Activated T-cell treated with anti-CD3 and anti-CD28 coated beads, Interleukin-2, amount 50 U/mL, for 72 hours (primary cell): ENCODE measurements around the gene PKN3. TPM values are rescaled to one million over a fixed set of nuclear protein-coding genes. Genes with fewer than 3 reads are reported as not detected.
A peak's percentile ranks its signal among the peaks of the same experiment; 100 is the strongest.

Experiments
- ATAC-seq, 2 donors: fragments of 150-1000 bp; cut with Tn5 transposase; replicated peaks in 1 of 2; 2 replicates each; pipeline ENCODE4 v1.10.0; 2021; ENCODE audit warnings: moderate library complexity in 2 of 2, mild to moderate bottlenecking in 1 of 2
- DNase-seq, 2 donors: peaks; one replicate each; pipeline ENCODE4 v3.0.0; 2021 to 2022; ENCODE audit warnings: mixed read lengths in 1 of 2
- H3K27ac Mint-ChIP-seq: one replicate; pipeline ENCODE4 v1.8.0; 2022; ENCODE audit warnings: mild to moderate bottlenecking, moderate library complexity, mixed read lengths
- H3K27me3 Mint-ChIP-seq: one replicate; pipeline ENCODE4 v1.8.0; 2022; ENCODE audit warnings: low read depth, mixed read lengths
- H3K36me3 Mint-ChIP-seq, 2 donors: one replicate each; pipeline ENCODE4 v1.8.0; 2022; ENCODE audit warnings: mixed read lengths in 2 of 2, mild to moderate bottlenecking in 1 of 2; ENCODE audit not compliant: insufficient read depth in 2 of 2
- H3K4me1 Mint-ChIP-seq: one replicate; pipeline ENCODE4 v1.8.0; 2022; ENCODE audit warnings: low read depth, mixed read lengths
- H3K4me3 Mint-ChIP-seq, 2 donors: one replicate each; pipeline ENCODE4 v1.8.0; 2022; ENCODE audit warnings: mild to moderate bottlenecking in 2 of 2, mixed read lengths in 2 of 2, moderate library complexity in 2 of 2
- H3K9me3 Mint-ChIP-seq, 2 donors: one replicate each; pipeline ENCODE4 v1.8.0; 2022; ENCODE audit warnings: mixed read lengths in 2 of 2
- total RNA-seq, 2 donors: library from RNA; stranded (reverse); gene quantifications; one replicate each; pipeline ENCODE4 v1.2.3, GENCODE V29; 2022

Gene PKN3
- total RNA-seq, 2 donors from 2014 or later, result 11.6 to 22.9 TPM

GRCh38 chr9:128714586-128715435 lies 12.5 kb downstream of the PKN3 start:
- Mint-ChIP-seq H3K36me3 (no peaks in the 10 kb centered on the region), H3K27ac (no peak overlapping the region), H3K4me3 (no peak overlapping the region), H3K27me3 (no peaks in the 10 kb centered on the region), H3K4me1 (no peaks in the 10 kb centered on the region), H3K9me3 (no peaks in the 10 kb centered on the region)
- DNase-seq (no peak), ATAC-seq (no peak)

DNA sequence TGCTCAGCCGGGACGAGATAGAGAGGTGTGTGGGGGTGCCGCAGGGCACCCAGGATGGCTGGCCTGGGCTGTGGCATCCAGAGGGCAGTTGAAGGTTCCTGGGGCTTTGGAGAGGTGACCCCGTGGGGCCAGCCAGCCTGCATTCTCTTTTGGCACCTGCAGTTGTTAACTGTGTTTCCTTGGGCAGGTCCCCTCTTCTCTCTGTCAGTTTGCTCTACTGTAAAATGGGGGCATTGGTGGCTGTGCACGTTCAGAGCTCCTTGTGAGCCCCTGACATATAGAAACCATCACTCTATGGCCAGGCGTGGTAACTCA lies 13.1 kb downstream of the PKN3 start:
- Mint-ChIP-seq H3K4me3 (no peak overlapping the region), H3K27ac (no peak overlapping the region), H3K9me3 (no peaks in the 10 kb centered on the region), H3K4me1 (no peaks in the 10 kb centered on the region), H3K27me3 (no peaks in the 10 kb centered on the region), H3K36me3 (no peaks in the 10 kb centered on the region)
- ATAC-seq (no peak), DNase-seq (no peak)

DNA sequence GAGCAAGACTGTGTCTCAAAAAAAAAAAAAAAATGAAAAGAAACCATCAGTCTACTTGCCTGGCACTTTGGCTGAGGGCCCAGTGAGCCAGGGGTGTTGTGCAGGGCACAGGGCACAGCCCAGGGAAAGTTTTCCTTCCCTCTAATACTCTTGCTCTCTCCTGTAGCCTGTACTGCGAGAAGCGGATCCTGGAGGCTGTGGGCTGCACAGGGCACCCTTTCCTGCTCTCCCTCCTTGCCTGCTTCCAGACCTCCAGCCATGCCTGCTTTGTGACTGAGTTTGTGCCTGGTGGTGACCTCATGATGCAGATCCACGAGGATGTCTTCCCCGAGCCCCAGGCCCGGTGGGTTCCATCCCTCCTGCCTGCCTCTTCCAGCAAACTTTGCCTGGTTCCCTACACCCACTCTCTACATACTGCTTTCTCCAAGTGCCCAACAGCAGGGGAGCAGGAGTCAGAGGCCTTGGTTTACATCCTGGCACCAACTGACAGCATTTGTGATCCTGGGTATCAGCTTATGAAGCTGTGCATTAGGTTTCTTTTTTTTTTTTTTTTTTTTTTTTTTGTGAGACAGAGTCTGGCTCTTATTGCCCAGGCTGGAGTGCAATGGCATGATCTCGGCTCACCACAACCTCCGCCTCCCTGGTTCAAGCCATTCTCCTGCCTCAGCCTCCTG lies 14.4 kb downstream of the PKN3 start:
- H3K27ac Mint-ChIP-seq, result no peak overlapping the region
- H3K9me3 Mint-ChIP-seq, result no peaks in the 10 kb centered on the region
- no peak for DNase-seq
- H3K4me3 Mint-ChIP-seq, result no peak overlapping the region
- H3K4me1 Mint-ChIP-seq, result no peaks in the 10 kb centered on the region
- no peaks in the 10 kb centered on the region for H3K27me3 Mint-ChIP-seq
- no peaks in the 10 kb centered on the region for H3K36me3 Mint-ChIP-seq
- ATAC-seq, result no peak

GRCh38 chr9:128718047-128718446 lies 15.7 kb downstream of the PKN3 start:
- Mint-ChIP-seq H3K9me3 (no peaks in the 10 kb centered on the region), H3K4me1 (peaks cover 12% of the 10 kb centered on the region), H3K27ac (no peak overlapping the region), H3K36me3 (no peaks in the 10 kb centered on the region), H3K27me3 (no peaks in the 10 kb centered on the region), H3K4me3 (no peak overlapping the region)
- ATAC-seq (no peak), DNase-seq (no peak)

DNA sequence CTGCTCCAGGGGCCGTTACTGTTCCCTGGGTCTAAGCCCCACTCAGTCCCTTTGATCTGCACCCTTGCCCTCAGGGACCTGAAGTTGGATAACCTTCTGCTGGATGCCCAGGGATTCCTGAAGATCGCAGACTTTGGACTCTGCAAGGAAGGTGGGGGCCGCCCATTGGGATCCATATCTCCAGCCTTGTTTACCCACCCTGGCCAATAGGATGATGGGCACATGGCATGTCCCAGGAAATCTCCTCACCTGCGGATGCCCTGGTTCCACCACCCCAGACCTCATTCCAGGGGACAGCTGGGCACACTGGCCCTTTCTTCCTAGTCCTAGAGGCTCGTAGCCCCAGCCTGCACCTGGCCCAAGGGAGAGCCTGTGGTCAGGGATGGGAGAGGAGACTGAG lies 16.2 kb downstream of the PKN3 start:
- DNase-seq (no peak), ATAC-seq (no peak)
- H3K4me1 Mint-ChIP-seq, result peaks cover 16% of the 10 kb centered on the region
- no peaks in the 10 kb centered on the region for H3K27me3 Mint-ChIP-seq
- H3K36me3 Mint-ChIP-seq, result peaks cover 0 to under 1% of the 10 kb centered on the region in 2 donors
- H3K9me3 Mint-ChIP-seq, result no peaks in the 10 kb centered on the region
- H3K27ac Mint-ChIP-seq, result no peak overlapping the region
- no peak overlapping the region for H3K4me3 Mint-ChIP-seq

- H3K4me3 Mint-ChIP-seq, result no peak overlapping the region
- H3K27me3 Mint-ChIP-seq, result no peaks in the 10 kb centered on the region
- peaks cover 28% of the 10 kb centered on the region for H3K4me1 Mint-ChIP-seq
- no peaks in the 10 kb centered on the region for H3K9me3 Mint-ChIP-seq
- H3K27ac Mint-ChIP-seq, result no peak overlapping the region
- DNase-seq (no peak), ATAC-seq (no peak)
- peaks cover 2 to 3% of the 10 kb centered on the region in 2 donors for H3K36me3 Mint-ChIP-seq
Measured at GRCh38 chr9:128719919-128720605, 17.8 kb downstream of the PKN3 start.

DNA sequence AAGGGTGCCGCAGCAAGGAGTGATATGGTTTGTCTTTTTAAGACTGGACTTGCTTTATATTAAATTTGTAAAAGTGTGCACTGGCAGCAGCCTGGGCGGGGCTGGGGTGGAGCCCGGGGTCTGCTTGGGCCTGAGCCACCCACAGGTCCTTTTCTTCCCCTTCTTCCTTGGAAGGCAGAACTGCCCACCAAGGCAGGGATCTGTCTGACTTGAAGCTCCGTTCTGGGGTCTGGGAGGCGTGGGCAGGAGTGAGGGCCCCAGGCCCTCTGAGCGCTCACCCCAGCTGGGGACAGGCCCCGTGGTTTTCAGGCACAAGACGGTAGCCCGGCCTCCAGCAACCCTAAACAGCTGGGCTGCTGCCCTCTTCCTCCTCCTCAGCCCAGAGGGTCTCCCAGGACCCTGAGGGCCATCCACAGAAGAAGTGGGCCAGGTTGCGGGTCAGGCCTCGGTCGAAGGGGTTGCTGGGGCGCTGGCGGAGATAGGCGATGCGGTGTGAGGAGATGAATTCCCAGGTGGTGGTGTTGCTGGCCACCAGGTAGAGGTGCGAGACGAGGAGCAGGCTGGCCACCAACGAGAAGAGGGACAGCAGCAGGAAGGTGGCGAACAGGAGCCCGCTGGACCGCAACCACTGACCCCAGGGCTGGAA lies 18.7 kb downstream of the PKN3 start:
- ATAC-seq, result no peak
- H3K36me3 Mint-ChIP-seq, result peaks cover 2 to 3% of the 10 kb centered on the region in 2 donors
- peaks cover 36% of the 10 kb centered on the region for H3K4me1 Mint-ChIP-seq
- H3K4me3 Mint-ChIP-seq, result peak overlapping the region in 1 of 2 donors; percentile 22
- no peaks in the 10 kb centered on the region for H3K27me3 Mint-ChIP-seq
- no peaks in the 10 kb centered on the region for H3K9me3 Mint-ChIP-seq
- no peak overlapping the region for H3K27ac Mint-ChIP-seq
- DNase-seq, result no peak

DNA sequence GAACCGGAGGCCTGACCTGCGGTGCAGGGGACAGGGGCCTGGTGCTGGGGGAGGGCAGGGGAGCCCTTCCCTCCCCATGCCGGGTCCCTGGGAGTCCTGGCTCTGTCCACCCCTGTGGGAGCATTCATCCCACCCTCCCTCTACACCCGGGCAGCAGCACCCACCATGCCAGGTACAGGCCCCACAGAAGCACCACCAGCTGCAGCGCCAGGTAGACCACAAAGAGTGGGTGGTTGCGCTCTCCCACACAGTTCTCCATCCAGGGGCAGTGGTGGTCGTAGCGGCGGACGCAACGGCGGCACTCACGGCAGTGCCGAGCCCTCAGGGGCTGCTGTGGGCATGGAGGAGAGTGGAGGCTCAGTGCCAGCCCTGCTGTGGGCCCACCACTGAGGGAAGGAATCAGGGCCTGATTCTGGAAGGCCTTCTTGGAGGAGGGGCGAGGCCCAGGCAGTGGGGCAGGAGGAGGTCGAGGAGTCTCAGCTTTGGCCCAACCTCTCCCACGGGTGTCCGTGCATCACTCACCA lies 19.2 kb downstream of the PKN3 start:
- Mint-ChIP-seq H3K36me3 (peaks cover 2 to 3% of the 10 kb centered on the region in 2 donors), H3K4me1 (peaks cover 42% of the 10 kb centered on the region), H3K4me3 (peak overlapping the region; percentile 88 to 98), H3K27ac (no peak overlapping the region), H3K27me3 (no peaks in the 10 kb centered on the region), H3K9me3 (no peaks in the 10 kb centered on the region)
- ATAC-seq (no peak), DNase-seq (no peak)

DNA sequence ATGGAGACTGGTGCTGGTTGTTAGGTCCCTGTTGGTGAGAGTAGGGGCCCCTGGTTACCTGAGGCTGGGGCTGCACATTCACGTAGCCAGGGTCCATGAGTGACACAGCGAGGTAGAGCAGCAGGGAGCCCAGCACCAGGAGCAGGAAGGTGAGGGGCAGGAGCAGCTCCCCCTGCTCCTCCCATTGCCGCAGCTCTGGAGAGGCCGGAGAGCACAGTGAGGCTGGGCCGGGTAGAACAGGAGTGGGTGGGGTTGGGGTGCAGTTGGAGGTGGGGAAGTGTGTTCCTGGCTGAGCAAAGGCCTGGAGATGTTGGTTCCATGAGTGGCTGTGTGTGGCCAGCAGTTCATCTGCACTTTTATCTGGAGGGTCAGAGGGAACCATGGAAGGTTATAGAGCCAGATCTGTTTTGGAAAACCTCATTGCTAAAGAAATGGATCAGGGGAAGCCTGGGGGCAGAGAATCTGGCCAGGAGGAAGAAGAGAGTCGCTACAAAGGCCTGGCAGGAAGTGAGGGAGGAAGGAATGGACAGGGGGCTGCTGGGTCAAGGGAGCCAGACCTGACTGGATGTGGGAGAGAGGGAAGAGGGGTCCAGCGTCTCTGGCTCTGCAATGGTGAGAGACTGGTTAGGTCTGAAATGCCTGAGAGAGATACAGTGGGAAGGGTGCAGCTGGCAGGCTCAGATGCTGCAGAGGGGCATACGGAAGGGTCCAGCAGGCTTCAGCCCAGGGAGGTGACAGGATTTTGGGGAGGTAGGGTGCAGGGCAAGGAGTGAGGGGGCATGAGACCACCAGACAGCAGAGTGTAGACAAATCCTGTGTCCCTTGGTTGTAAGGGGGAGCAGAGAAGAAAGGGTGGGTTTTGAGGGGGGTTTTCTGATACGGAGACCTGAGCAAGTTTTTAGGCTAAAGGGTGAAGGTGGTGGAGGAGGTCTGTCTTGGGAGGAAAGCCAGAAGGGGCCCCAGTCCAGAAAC lies 20.4 kb downstream of the PKN3 start:
- Mint-ChIP-seq H3K27me3 (no peaks in the 10 kb centered on the region), H3K27ac (peak overlapping the region; percentile 94), H3K9me3 (no peaks in the 10 kb centered on the region), H3K36me3 (peaks cover 2 to 3% of the 10 kb centered on the region in 2 donors), H3K4me1 (peaks cover 51% of the 10 kb centered on the region), H3K4me3 (peak overlapping the region; percentile 88 to 98)
- no peak for DNase-seq
- ATAC-seq, result no peak

- Mint-ChIP-seq H3K27me3 (no peaks in the 10 kb centered on the region), H3K27ac (peak overlapping the region; percentile 94), H3K36me3 (peaks cover 2 to 3% of the 10 kb centered on the region in 2 donors), H3K9me3 (no peaks in the 10 kb centered on the region), H3K4me1 (peaks cover 58% of the 10 kb centered on the region), H3K4me3 (peak overlapping the region; percentile 88 to 98)
- DNase-seq (no peak), ATAC-seq (no peak)
Measured at GRCh38 chr9:128723352-128723865, 21.1 kb downstream of the PKN3 start.

DNA sequence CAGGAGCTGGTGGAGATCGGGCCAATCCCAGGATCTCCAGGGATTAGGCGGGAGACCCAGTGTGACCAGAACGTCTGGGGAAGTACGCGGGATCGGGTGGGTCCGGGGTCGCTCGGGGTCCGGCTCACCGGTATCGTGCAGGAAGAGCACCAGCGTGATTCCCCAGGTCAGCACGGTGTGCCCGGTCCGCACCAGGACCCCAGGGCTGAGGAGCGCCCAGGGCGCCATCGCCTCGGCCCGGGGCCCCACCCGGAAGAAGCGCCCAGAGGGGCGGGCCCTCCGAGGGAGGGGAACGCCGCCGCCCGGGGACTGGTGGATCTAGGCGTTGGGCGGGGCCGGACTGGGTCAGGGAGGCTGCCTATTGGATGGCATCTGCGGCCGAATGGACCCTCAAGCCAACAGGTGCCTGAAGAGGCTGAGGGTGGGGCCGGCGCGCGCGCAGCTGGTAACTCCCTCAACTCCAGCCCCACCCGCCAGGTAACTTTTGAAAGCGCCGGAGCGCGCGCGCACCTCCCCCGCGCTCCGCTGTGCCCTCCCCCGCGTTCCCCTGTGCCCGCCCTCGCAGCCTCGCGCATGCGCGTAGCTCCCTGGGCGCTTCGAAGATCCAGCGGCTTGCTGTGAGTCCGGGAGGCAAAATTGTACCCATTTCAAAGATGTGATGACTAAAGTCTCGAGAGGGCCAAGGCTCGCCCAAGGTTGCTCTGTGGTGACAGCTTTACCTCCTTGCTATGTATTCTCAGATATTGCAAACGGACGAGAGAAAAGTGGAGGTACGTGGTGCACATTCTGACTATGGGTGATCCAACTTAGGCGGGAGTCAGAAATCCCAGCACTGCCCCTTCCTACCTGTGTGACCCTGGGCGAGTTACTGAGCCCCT lies 21.8 kb downstream of the PKN3 start, which contains the start of gene ZDHHC12:
Gene ZDHHC12, minus strand, starts transcription at position 262 of the 878 bp plus-strand sequence. Its CDS starts 34 bp downstream, at position 228.
- no peaks in the 10 kb centered on the region for H3K9me3 Mint-ChIP-seq
- peak; percentile 98 for ATAC-seq
- peaks cover 2 to 3% of the 10 kb centered on the region in 2 donors for H3K36me3 Mint-ChIP-seq
- peak; percentile 100 for DNase-seq
- H3K4me1 Mint-ChIP-seq, result peaks cover 58% of the 10 kb centered on the region
- peak within 1 kb of the TSS; percentile 88 to 98 for H3K4me3 Mint-ChIP-seq
- no peaks in the 10 kb centered on the region for H3K27me3 Mint-ChIP-seq
- peak within 1 kb of the TSS; percentile 94 for H3K27ac Mint-ChIP-seq
